Activated CD8-positive, alpha-beta T cell treated with anti-CD3 and anti-CD28 coated beads for 36 hours (primary cell): ENCODE results near the gene FAM111A. TPM values are rescaled to one million over a fixed set of nuclear protein-coding genes. Genes with fewer than 3 reads are reported as not detected.

ENCODE experiments used
- ATAC-seq: fragments of 200-7000 bp; cut with Tn5 transposase; one replicate; pipeline ENCODE4 v1.10.0; 2021; ENCODE audit warnings: mild to moderate bottlenecking, moderate library complexity
- CTCF ChIA-PET: fragments of 350-600 bp; sonication (Branson Sonifier 250); formaldehyde crosslinking; loops from one replicate; lab custom pipeline; 2021; ENCODE audit warnings: antibody characterized with exemption; lab: Charles Lee
- POLR2A ChIA-PET: fragments of 350-600 bp; sonication (Branson Sonifier 250); formaldehyde crosslinking; loops from one replicate; lab custom pipeline; 2021; ENCODE audit warnings: antibody characterized with exemption; lab: Charles Lee
- DNase-seq: peaks from one replicate; pipeline ENCODE4 v3.0.0-alpha.2; 2020
- H3K27ac Mint-ChIP-seq: one replicate; pipeline ENCODE4 v1.8.0; 2021; ENCODE audit warnings: mild to moderate bottlenecking, mixed read lengths
- H3K27me3 Mint-ChIP-seq: one replicate; pipeline ENCODE4 v1.8.0; 2021; ENCODE audit warnings: mixed read lengths
- H3K36me3 Mint-ChIP-seq: one replicate; pipeline ENCODE4 v1.8.0; 2021; ENCODE audit warnings: low read depth, mixed read lengths
- H3K4me1 Mint-ChIP-seq: one replicate; pipeline ENCODE4 v1.8.0; 2021; ENCODE audit warnings: low read depth, mixed read lengths
- H3K4me3 Mint-ChIP-seq: one replicate; pipeline ENCODE4 v1.8.0; 2021; ENCODE audit warnings: mild to moderate bottlenecking, moderate library complexity, mixed read lengths
- H3K9me3 Mint-ChIP-seq: one replicate; pipeline ENCODE4 v1.8.0; 2021; ENCODE audit warnings: mixed read lengths
- CTCF ChIP-seq: fragments of 200-600 bp; IDR thresholded peaks from one replicate; pipeline ENCODE4 v1.8.0; 2022; ENCODE audit warnings: antibody characterized with exemption, mild to moderate bottlenecking
- intact Hi-C: fragments of 100-400 bp; cut with micrococcal nuclease; formaldehyde crosslinking; loops from one replicate; pipeline ENCODE4 v1.10.0; 2022
- total RNA-seq, 2 experiments: library from RNA; stranded (reverse); gene quantifications; one replicate each; pipeline ENCODE4 v1.2.3, GENCODE V29; 2021

The FAM111A gene
- total RNA-seq, 2 experiments from 2014 or later = 71.8 to 74.5 TPM

- intact Hi-C loops = no loop called here
- Mint-ChIP-seq H3K36me3 (no peaks in the 10 kb centered on the region), H3K4me1 (peaks cover 16% of the 10 kb centered on the region), H3K27me3 (peaks cover 3% of the 10 kb centered on the region), H3K4me3 (no peak overlapping the region), H3K27ac (no peak overlapping the region), H3K9me3 (no peaks in the 10 kb centered on the region)
- ATAC-seq = peak; percentile 76
- ChIA-PET CTCF (interaction anchor here (1.1 to 9.8 kb wide), 6 partner anchors 11 to 41 kb away, joined by 3 to 72 read pairs (median 12); partner anchors contain the start of gene DTX4), POLR2A (no interaction called here)
- peak; percentile 72 for DNase-seq
- TF ChIP-seq CTCF = no peak
Measured at GRCh38 chr11:59199546-59200422, 57.1 kb downstream of the FAM111A start.

GRCh38 chr11:59200423-59200746 is 57.7 kb downstream of the FAM111A start:
- H3K4me3 Mint-ChIP-seq = no peak overlapping the region
- intact Hi-C loops = no loop called here
- DNase-seq (no peak), ATAC-seq (peak; percentile 45)
- H3K36me3 Mint-ChIP-seq = no peaks in the 10 kb centered on the region
- H3K27me3 Mint-ChIP-seq = peaks cover 5% of the 10 kb centered on the region
- TF ChIP-seq CTCF = no peak
- H3K4me1 Mint-ChIP-seq = peaks cover 16% of the 10 kb centered on the region
- no peaks in the 10 kb centered on the region for H3K9me3 Mint-ChIP-seq
- ChIA-PET CTCF (interaction anchor here (1.1 to 9.8 kb wide), 4 partner anchors 11 to 42 kb away, joined by 4 to 72 read pairs (median 34); partner anchors contain the start of gene DTX4), POLR2A (no interaction called here)
- no peak overlapping the region for H3K27ac Mint-ChIP-seq

GRCh38 chr11:59201353-59201752 is 58.7 kb downstream of the FAM111A start:
- Mint-ChIP-seq H3K27me3 (peaks cover 5% of the 10 kb centered on the region), H3K9me3 (no peaks in the 10 kb centered on the region), H3K4me3 (no peak overlapping the region), H3K4me1 (peaks cover 16% of the 10 kb centered on the region), H3K27ac (no peak overlapping the region), H3K36me3 (no peaks in the 10 kb centered on the region)
- POLR2A ChIA-PET = interaction anchor here (1.2 kb wide), 1 partner anchor 10 kb away, joined by 3 read pairs; no protein-coding TSS in a partner anchor
- no peak for DNase-seq
- peak; percentile 35 for ATAC-seq
- TF ChIP-seq CTCF = no peak
- intact Hi-C loops = no loop called here
- CTCF ChIA-PET = interaction anchor here (0.9 to 9.8 kb wide), 7 partner anchors 10 to 112 kb away, joined by 3 to 72 read pairs (median 8); partner anchors contain the start of genes DTX4 and MPEG1

Other genes with a start within 250 kb of the FAM111A start
- gene GLYATL1, start 203.4 kb upstream of the FAM111A start, total RNA-seq = under 1 TPM in 1 of 2 experiments, not detected in 1; 0.18 TPM
- gene GLYATL1B, start 56.5 kb upstream of the FAM111A start, total RNA-seq = not detected
- 10 to 100 TPM; 18.2 to 18.3 TPM for gene FAM111B, start 35.6 kb upstream of the FAM111A start, total RNA-seq
- under 1 TPM; 0.16 to 0.29 TPM for gene DTX4, start 29.3 kb downstream of the FAM111A start, total RNA-seq
- gene MPEG1, start 70.1 kb downstream of the FAM111A start, total RNA-seq = not detected
- gene OR5AN1, start 216.0 kb downstream of the FAM111A start, total RNA-seq = not detected